Gastroesophageal sphincter (tissue), 4 donors: ENCODE measurements around the gene RIMS1. TPM values are rescaled to one million over a fixed set of nuclear protein-coding genes. Genes with fewer than 3 reads are reported as not detected.
A peak's percentile ranks its signal among the peaks of the same experiment; 100 is the strongest.

Experiments
- ATAC-seq: fragments of 150-250 bp; one replicate; pipeline ENCODE4 v1.9.1; 2016; ENCODE audit warnings: mild to moderate bottlenecking, moderate library complexity
- H3K27ac ChIP-seq, 4 donors: fragments of 200-600 bp; sonication (generic) in 3 of 4; 1 replicate in 3 of 4; 2 replicates in 1 of 4; pipeline ENCODE4 v1.5.1; 2016 to 2019
- H3K27me3 ChIP-seq: fragments of 200-600 bp; sonication (generic); one replicate; pipeline ENCODE4 v1.5.1; 2019
- H3K36me3 ChIP-seq, 2 donors: fragments of 200-600 bp; sonication (generic); one replicate each; pipeline ENCODE4 v1.5.1; 2019; ENCODE audit warnings: control low read depth in 1 of 2
- H3K4me1 ChIP-seq, 3 donors: fragments of 200-600 bp; sonication (generic); 1 replicate in 2 of 3; 2 replicates in 1 of 3; pipeline ENCODE4 v1.5.1; 2016 to 2019; ENCODE audit warnings: control low read depth in 2 of 3
- H3K4me3 ChIP-seq, 2 donors: fragments of 200-600 bp; sonication (generic); one replicate each; pipeline ENCODE4 v1.5.1; 2019; ENCODE audit warnings: mild to moderate bottlenecking in 1 of 2, moderate library complexity in 1 of 2
- H3K9me3 ChIP-seq, 3 donors: fragments of 200-600 bp; sonication (generic); one replicate each; pipeline ENCODE4 v1.5.1; 2017 to 2019; ENCODE audit warnings: control low read depth in 2 of 3
- CTCF ChIP-seq, 4 experiments: fragments of 200-600 bp in 2 of 4; fragments of 450-650 bp in 2 of 4; sonication (generic) in 1 of 4; IDR thresholded peaks; one replicate each; pipeline ENCODE4 v1.5.1; 2017 to 2019; ENCODE audit warnings: antibody characterized with exemption in 4 of 4, mild to moderate bottlenecking in 2 of 4, moderate library complexity in 2 of 4
- EP300 ChIP-seq: sonication (generic); formaldehyde crosslinking; IDR thresholded peaks from one replicate; pipeline ENCODE4 v1.6.1; 2017; ENCODE audit warnings: antibody characterized with exemption, mild to moderate bottlenecking
- POLR2A ChIP-seq, 2 donors: fragments of 450-650 bp; IDR thresholded peaks; one replicate each; pipeline ENCODE4 v1.6.1; 2017; ENCODE audit warnings: antibody characterized with exemption in 2 of 2, mild to moderate bottlenecking in 2 of 2, moderate library complexity in 1 of 2
- POLR2AphosphoS5 ChIP-seq: sonication (generic); formaldehyde crosslinking; IDR thresholded peaks from one replicate; pipeline ENCODE4 v1.6.1; 2017; ENCODE audit warnings: antibody characterized with exemption
- WGBS, 2 donors: methylation state at CpG; one replicate each; pipeline ENCODE4 v1.1.5; 2018; ENCODE audit warnings: low coverage in 1 of 2; 5-methylcytosine and 5-hydroxymethylcytosine counted together
- total RNA-seq, 4 donors: library from RNA; depleted of rRNA; stranded (reverse); fragments of >200 nt; gene quantifications; one replicate each; pipeline ENCODE4 v1.1.0, GENCODE V29; 2016

Gene RIMS1
- total RNA-seq, 4 donors from 2014 or later, result 9.3 to 66.5 (median 17.7) TPM

- no peak for TF ChIP-seq CTCF (IDR thresholded peaks at IDR 0.05)
- no peak for TF ChIP-seq EP300
- no peak for TF ChIP-seq POLR2A (IDR thresholded peaks at IDR 0.05)
- TF ChIP-seq POLR2AphosphoS5, result no peak
- Histone ChIP-seq H3K27me3 (no peaks in the 10 kb centered on the region), H3K36me3 (peaks cover 0 to 7% of the 10 kb centered on the region in 2 donors), H3K9me3 (no peaks in the 10 kb centered on the region), H3K4me3 (no peak overlapping the region), H3K4me1 (no peaks in the 10 kb centered on the region), H3K27ac (no peak overlapping the region)
- ATAC-seq, result no peak
Observed at GRCh38 chr6:72401865-72402264, 515.5 kb downstream of the RIMS1 start.

DNA sequence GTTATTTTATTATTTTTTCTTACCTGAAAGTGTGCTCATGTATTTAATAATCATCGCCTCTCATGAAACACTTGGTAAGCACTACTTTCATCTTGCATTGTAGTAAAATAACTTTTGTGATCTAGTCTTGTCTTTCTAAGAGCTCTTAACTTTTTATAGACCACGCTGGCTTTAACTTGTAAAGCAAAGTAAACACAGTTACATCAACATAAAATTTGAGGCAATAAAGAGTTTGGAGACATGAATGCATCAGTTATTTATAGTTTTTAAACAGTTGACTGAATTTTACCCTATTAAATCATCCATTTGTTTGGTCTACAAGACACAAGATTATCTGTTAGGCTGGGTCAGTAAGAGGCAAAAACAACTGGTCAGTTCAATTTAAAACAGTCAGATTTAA, 517.1 kb downstream of the RIMS1 start:
- H3K36me3 ChIP-seq, result peaks cover 0 to 7% of the 10 kb centered on the region in 2 donors
- 69 to 72% methylated on average over 2 of the region's 2 CpGs for WGBS, 2 donors
- H3K4me3 ChIP-seq, result no peak overlapping the region
- H3K4me1 ChIP-seq, result no peaks in the 10 kb centered on the region
- ATAC-seq, result no peak
- no peaks in the 10 kb centered on the region for H3K27me3 ChIP-seq
- no peak overlapping the region for H3K27ac ChIP-seq
- no peak for TF ChIP-seq POLR2A (IDR thresholded peaks at IDR 0.05)
- TF ChIP-seq POLR2AphosphoS5, result no peak
- TF ChIP-seq EP300, result no peak
- TF ChIP-seq CTCF (IDR thresholded peaks at IDR 0.05), result no peak
- no peaks in the 10 kb centered on the region for H3K9me3 ChIP-seq

DNA sequence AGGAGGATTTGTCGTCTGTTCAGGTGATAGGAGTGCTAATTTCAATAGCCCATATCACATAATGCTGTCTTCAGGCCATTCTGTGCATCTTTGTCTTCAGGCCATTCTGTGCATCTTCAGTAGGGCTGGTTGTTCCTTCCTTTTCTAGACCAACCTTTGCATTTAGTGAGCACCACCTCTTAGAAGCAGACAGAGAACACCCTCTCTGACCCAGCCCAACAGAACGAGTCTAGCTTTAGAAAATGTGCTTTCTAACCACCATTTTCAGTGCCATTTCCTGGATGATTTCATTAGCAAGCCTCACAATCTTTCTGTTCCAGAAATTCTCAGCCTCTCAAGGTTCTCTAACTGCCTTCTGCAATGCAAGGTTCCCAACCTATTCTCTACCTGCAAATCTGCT, 520.2 kb downstream of the RIMS1 start:
- Histone ChIP-seq H3K36me3 (no peaks in the 10 kb centered on the region), H3K27me3 (no peaks in the 10 kb centered on the region), H3K9me3 (no peaks in the 10 kb centered on the region), H3K4me3 (no peak overlapping the region), H3K27ac (no peak overlapping the region), H3K4me1 (no peaks in the 10 kb centered on the region)
- no peak for TF ChIP-seq POLR2AphosphoS5
- TF ChIP-seq POLR2A (IDR thresholded peaks at IDR 0.05), result no peak
- no peak for TF ChIP-seq CTCF (IDR thresholded peaks at IDR 0.05)
- no peak for TF ChIP-seq EP300
- 71 to 75% methylated on average over 1 to 2 of the region's 2 CpGs for WGBS, 2 donors
- ATAC-seq, result no peak

- no peaks in the 10 kb centered on the region for H3K27me3 ChIP-seq
- H3K4me1 ChIP-seq, result no peaks in the 10 kb centered on the region
- no peak overlapping the region for H3K4me3 ChIP-seq
- H3K36me3 ChIP-seq, result no peaks in the 10 kb centered on the region
- TF ChIP-seq CTCF (IDR thresholded peaks at IDR 0.05) (no peak), EP300 (no peak), POLR2AphosphoS5 (no peak), POLR2A (IDR thresholded peaks at IDR 0.05) (no peak)
- ATAC-seq, result no peak
- 63 to 67% methylated on average over 3 of the region's 6 CpGs for WGBS, 2 donors
- H3K27ac ChIP-seq, result no peak overlapping the region
- H3K9me3 ChIP-seq, result no peaks in the 10 kb centered on the region
Observed at GRCh38 chr6:72410769-72411168, 524.4 kb downstream of the RIMS1 start.

GRCh38 chr6:72411872-72412708, 525.7 kb downstream of the RIMS1 start:
- H3K4me1 ChIP-seq, result no peaks in the 10 kb centered on the region
- no peaks in the 10 kb centered on the region for H3K36me3 ChIP-seq
- TF ChIP-seq CTCF (IDR thresholded peaks at IDR 0.05) (peak; percentile 99 to 100 (median 100)), POLR2AphosphoS5 (no peak), POLR2A (IDR thresholded peaks at IDR 0.05) (no peak), EP300 (no peak)
- no peaks in the 10 kb centered on the region for H3K27me3 ChIP-seq
- peak; percentile 45 for ATAC-seq
- H3K27ac ChIP-seq, result no peak overlapping the region
- no peaks in the 10 kb centered on the region for H3K9me3 ChIP-seq
- no peak overlapping the region for H3K4me3 ChIP-seq
- 4 to 16% methylated on average over 5 to 7 of the region's 7 CpGs for WGBS, 2 donors
